Measurements from ENCODE around the gene RBM12. TPM values are rescaled to one million over a fixed set of nuclear protein-coding genes. Genes with fewer than 3 reads are reported as not detected.
"Not testable (repeated sequence)": the region's sequence is repeated elsewhere in the genome, so short reads cannot be mapped to it uniquely, and the experiment has no call there.

Gene RBM12
- total RNA-seq (2012; rRNA removed), result 43.9 and 49.4 TPM in 2 replicates

- Histone ChIP-seq H3K27me3 (ENCODE audit: control insufficient read depth, insufficient read depth, low read length) (no peaks in the 10 kb centered on the region), H3K9me3 (replicated peaks; ENCODE audit: low read length) (no peaks in the 10 kb centered on the region), H3K4me1 (ENCODE audit: control insufficient read depth, insufficient read depth, low read length) (peaks cover 31% of the 10 kb centered on the region), H3K9ac (ENCODE audit: low read depth, low read length) (peak within 1 kb of the TSS; percentile 93), H3K36me3 (ENCODE audit: insufficient read depth, low read length) (peaks cover 10% of the 10 kb centered on the region), H3K4me2 (ENCODE audit: low read length) (peak within 1 kb of the TSS; percentile 99), H3K4me3 (ENCODE audit: low read length) (peak within 1 kb of the TSS; percentile 89)
These were observed at the start of gene RBM12, which contains the start of gene CPNE1 for GRCh38 chr20:35664466-35665206. Gene RBM12, minus strand, starts transcription at chr20:35664900. Its CDS starts 9,578 bp downstream, at chr20:35655322. Gene CPNE1, minus strand, starts transcription at chr20:35664900. Its CDS starts 31,977 bp downstream, at chr20:35632923.

- Histone ChIP-seq H3K36me3 (ENCODE audit: insufficient read depth, low read length) (peaks cover 95% of the 10 kb centered on the region), H3K4me1 (ENCODE audit: control insufficient read depth, insufficient read depth, low read length) (peaks cover 11% of the 10 kb centered on the region)
These were observed 49.4 kb upstream of the RBM12 start for GRCh38 chr20:35714127-35714526.

GRCh38 chr20:35713120-35713519 lies 48.4 kb upstream of the RBM12 start:
- H3K4me3 ChIP-seq (ENCODE audit: low read length); H3K9ac ChIP-seq (ENCODE audit: low read depth, low read length); H3K9me3 ChIP-seq (replicated peaks; ENCODE audit: low read length); H3K4me2 ChIP-seq (ENCODE audit: low read length); H3K27me3 ChIP-seq (ENCODE audit: control insufficient read depth, insufficient read depth, low read length); H3K4me1 ChIP-seq (ENCODE audit: control insufficient read depth, insufficient read depth, low read length): not testable (repeated sequence)
- H3K36me3 ChIP-seq (ENCODE audit: insufficient read depth, low read length), result peaks cover 95% of the 10 kb centered on the region

More at GRCh38 chr20:35714127-35714526, 49.4 kb upstream of the RBM12 start:
- H3K4me3 ChIP-seq (ENCODE audit: low read length), result no peak overlapping the region
- H3K27me3 ChIP-seq (ENCODE audit: control insufficient read depth, insufficient read depth, low read length), result no peaks in the 10 kb centered on the region
- no peak overlapping the region for H3K4me2 ChIP-seq (ENCODE audit: low read length)
- H3K9ac ChIP-seq (ENCODE audit: low read depth, low read length), result no peak overlapping the region
- H3K9me3 ChIP-seq (replicated peaks; ENCODE audit: low read length), result no peaks in the 10 kb centered on the region

- no peaks in the 10 kb centered on the region for H3K4me1 ChIP-seq (ENCODE audit: control insufficient read depth, insufficient read depth, low read length)
- no peaks in the 10 kb centered on the region for H3K27me3 ChIP-seq (ENCODE audit: control insufficient read depth, insufficient read depth, low read length)
- no peak overlapping the region for H3K9ac ChIP-seq (ENCODE audit: low read depth, low read length)
- no peak overlapping the region for H3K4me3 ChIP-seq (ENCODE audit: low read length)
- no peaks in the 10 kb centered on the region for H3K9me3 ChIP-seq (replicated peaks; ENCODE audit: low read length)
- peaks cover 94% of the 10 kb centered on the region for H3K36me3 ChIP-seq (ENCODE audit: insufficient read depth, low read length)
- no peak overlapping the region for H3K4me2 ChIP-seq (ENCODE audit: low read length)
These were observed 47.0 kb upstream of the RBM12 start for GRCh38 chr20:35711588-35712209.

- no peak overlapping the region for H3K9ac ChIP-seq (ENCODE audit: low read depth, low read length)
- no peaks in the 10 kb centered on the region for H3K4me1 ChIP-seq (ENCODE audit: control insufficient read depth, insufficient read depth, low read length)
- no peak overlapping the region for H3K4me3 ChIP-seq (ENCODE audit: low read length)
- H3K9me3 ChIP-seq (replicated peaks; ENCODE audit: low read length), result no peaks in the 10 kb centered on the region
- H3K36me3 ChIP-seq (ENCODE audit: insufficient read depth, low read length), result peaks cover 93% of the 10 kb centered on the region
- H3K4me2 ChIP-seq (ENCODE audit: low read length), result no peak overlapping the region
- H3K27me3 ChIP-seq (ENCODE audit: control insufficient read depth, insufficient read depth, low read length), result no peaks in the 10 kb centered on the region
These were observed 46.3 kb upstream of the RBM12 start for GRCh38 chr20:35710884-35711587.

- Histone ChIP-seq H3K9ac (ENCODE audit: low read depth, low read length) (no peak overlapping the region), H3K4me1 (ENCODE audit: control insufficient read depth, insufficient read depth, low read length) (no peaks in the 10 kb centered on the region), H3K9me3 (replicated peaks; ENCODE audit: low read length) (no peaks in the 10 kb centered on the region), H3K36me3 (ENCODE audit: insufficient read depth, low read length) (peaks cover 93% of the 10 kb centered on the region), H3K27me3 (ENCODE audit: control insufficient read depth, insufficient read depth, low read length) (no peaks in the 10 kb centered on the region), H3K4me2 (ENCODE audit: low read length) (no peak overlapping the region), H3K4me3 (ENCODE audit: low read length) (no peak overlapping the region)
These were observed 45.3 kb upstream of the RBM12 start for GRCh38 chr20:35710039-35710438.

GRCh38 chr20:35709259-35709658 lies 44.6 kb upstream of the RBM12 start:
- Histone ChIP-seq H3K4me3 (ENCODE audit: low read length) (no peak overlapping the region), H3K9me3 (replicated peaks; ENCODE audit: low read length) (no peaks in the 10 kb centered on the region), H3K4me1 (ENCODE audit: control insufficient read depth, insufficient read depth, low read length) (no peaks in the 10 kb centered on the region), H3K9ac (ENCODE audit: low read depth, low read length) (no peak overlapping the region), H3K36me3 (ENCODE audit: insufficient read depth, low read length) (peaks cover 93% of the 10 kb centered on the region), H3K4me2 (ENCODE audit: low read length) (no peak overlapping the region), H3K27me3 (ENCODE audit: control insufficient read depth, insufficient read depth, low read length) (no peaks in the 10 kb centered on the region)

- H3K4me3 ChIP-seq (ENCODE audit: low read length), result no peak overlapping the region
- no peak overlapping the region for H3K4me2 ChIP-seq (ENCODE audit: low read length)
- peaks cover 93% of the 10 kb centered on the region for H3K36me3 ChIP-seq (ENCODE audit: insufficient read depth, low read length)
These were observed 43.8 kb upstream of the RBM12 start for GRCh38 chr20:35708502-35708901.

GRCh38 chr20:35706591-35707529 lies 42.2 kb upstream of the RBM12 start:
- not testable (repeated sequence) for H3K27me3 ChIP-seq (ENCODE audit: control insufficient read depth, insufficient read depth, low read length); H3K9ac ChIP-seq (ENCODE audit: low read depth, low read length); H3K4me1 ChIP-seq (ENCODE audit: control insufficient read depth, insufficient read depth, low read length); H3K4me2 ChIP-seq (ENCODE audit: low read length); H3K4me3 ChIP-seq (ENCODE audit: low read length); H3K9me3 ChIP-seq (replicated peaks; ENCODE audit: low read length)
- H3K36me3 ChIP-seq (ENCODE audit: insufficient read depth, low read length), result peaks cover 96% of the 10 kb centered on the region

More at GRCh38 chr20:35708502-35708901, 43.8 kb upstream of the RBM12 start:
- H3K9me3 ChIP-seq (replicated peaks; ENCODE audit: low read length), result no peaks in the 10 kb centered on the region
- H3K27me3 ChIP-seq (ENCODE audit: control insufficient read depth, insufficient read depth, low read length), result no peaks in the 10 kb centered on the region
- no peaks in the 10 kb centered on the region for H3K4me1 ChIP-seq (ENCODE audit: control insufficient read depth, insufficient read depth, low read length)
- no peak overlapping the region for H3K9ac ChIP-seq (ENCODE audit: low read depth, low read length)

- H3K9ac ChIP-seq (ENCODE audit: low read depth, low read length); H3K9me3 ChIP-seq (replicated peaks; ENCODE audit: low read length): not testable (repeated sequence)
- H3K36me3 ChIP-seq (ENCODE audit: insufficient read depth, low read length), result peaks cover 95% of the 10 kb centered on the region
These were observed 41.2 kb upstream of the RBM12 start for GRCh38 chr20:35705894-35706293.

More at GRCh38 chr20:35705894-35706293, 41.2 kb upstream of the RBM12 start:
- H3K27me3 ChIP-seq (ENCODE audit: control insufficient read depth, insufficient read depth, low read length); H3K4me2 ChIP-seq (ENCODE audit: low read length); H3K4me3 ChIP-seq (ENCODE audit: low read length): not testable (repeated sequence)
- peaks cover 12% of the 10 kb centered on the region for H3K4me1 ChIP-seq (ENCODE audit: control insufficient read depth, insufficient read depth, low read length)
